ENCODE results near the gene IGF1.

IGF1 gene

GRCh38 chr12:102406033-102406584, 74.3 kb downstream of the IGF1 start:
- DNase-seq (ENCODE audit: low read depth, low spot score), result no peak
- H3K9ac ChIP-seq (ENCODE audit: insufficient read length, low read depth), result no peak overlapping the region
- no peaks in the 10 kb centered on the region for H3K36me3 ChIP-seq (ENCODE audit: insufficient read depth, insufficient read length, low read length)
- H3K4me3 ChIP-seq (ENCODE audit: insufficient read length, low read depth), result no peak overlapping the region
- H3K4me1 ChIP-seq (ENCODE audit: insufficient read depth, insufficient read length), result no peaks in the 10 kb centered on the region
- TF ChIP-seq YY1 (IDR thresholded peaks at IDR 0.05; ENCODE audit: insufficient read depth, insufficient read length) (no peak), SUZ12 (IDR thresholded peaks at IDR 0.05; ENCODE audit: extremely low read depth, insufficient read depth, insufficient read length) (no peak), ZNF274 (IDR thresholded peaks at IDR 0.05; ENCODE audit: low read depth, low read length) (no peak)
- no peaks in the 10 kb centered on the region for H3K27me3 ChIP-seq (ENCODE audit: insufficient read depth, insufficient read length)
- H3K9me3 ChIP-seq (ENCODE audit: insufficient read depth, low read length), result no peaks in the 10 kb centered on the region

GRCh38 chr12:102401087-102401486, 79.3 kb downstream of the IGF1 start:
- Histone ChIP-seq H3K9me3 (ENCODE audit: insufficient read depth, low read length) (no peaks in the 10 kb centered on the region), H3K4me1 (ENCODE audit: insufficient read depth, insufficient read length) (no peaks in the 10 kb centered on the region), H3K27me3 (ENCODE audit: insufficient read depth, insufficient read length) (no peaks in the 10 kb centered on the region), H3K4me3 (ENCODE audit: insufficient read length, low read depth) (no peak overlapping the region), H3K9ac (ENCODE audit: insufficient read length, low read depth) (no peak overlapping the region), H3K36me3 (ENCODE audit: insufficient read depth, insufficient read length, low read length) (no peaks in the 10 kb centered on the region)
- TF ChIP-seq SUZ12 (IDR thresholded peaks at IDR 0.05; ENCODE audit: extremely low read depth, insufficient read depth, insufficient read length) (no peak), YY1 (IDR thresholded peaks at IDR 0.05; ENCODE audit: insufficient read depth, insufficient read length) (no peak)
- no peak for DNase-seq (ENCODE audit: low read depth, low spot score)

GRCh38 chr12:102399653-102400052, 80.7 kb downstream of the IGF1 start:
- no peak overlapping the region for H3K9ac ChIP-seq (ENCODE audit: insufficient read length, low read depth)
- no peaks in the 10 kb centered on the region for H3K27me3 ChIP-seq (ENCODE audit: insufficient read depth, insufficient read length)
- H3K36me3 ChIP-seq (ENCODE audit: insufficient read depth, insufficient read length, low read length), result no peaks in the 10 kb centered on the region
- no peaks in the 10 kb centered on the region for H3K4me1 ChIP-seq (ENCODE audit: insufficient read depth, insufficient read length)
- H3K4me3 ChIP-seq (ENCODE audit: insufficient read length, low read depth), result no peak overlapping the region
- DNase-seq (ENCODE audit: low read depth, low spot score), result no peak
- H3K9me3 ChIP-seq (ENCODE audit: insufficient read depth, low read length), result no peaks in the 10 kb centered on the region
- TF ChIP-seq SUZ12 (IDR thresholded peaks at IDR 0.05; ENCODE audit: extremely low read depth, insufficient read depth, insufficient read length), result no peak
- TF ChIP-seq ZNF274 (IDR thresholded peaks at IDR 0.05; ENCODE audit: low read depth, low read length), result no peak
- no peak for TF ChIP-seq YY1 (IDR thresholded peaks at IDR 0.05; ENCODE audit: insufficient read depth, insufficient read length)

- no peaks in the 10 kb centered on the region for H3K4me1 ChIP-seq (ENCODE audit: insufficient read depth, insufficient read length)
- H3K9ac ChIP-seq (ENCODE audit: insufficient read length, low read depth), result no peak overlapping the region
- TF ChIP-seq SUZ12 (IDR thresholded peaks at IDR 0.05; ENCODE audit: extremely low read depth, insufficient read depth, insufficient read length) (no peak), YY1 (IDR thresholded peaks at IDR 0.05; ENCODE audit: insufficient read depth, insufficient read length) (no peak), ZNF274 (IDR thresholded peaks at IDR 0.05; ENCODE audit: low read depth, low read length) (no peak)
- no peaks in the 10 kb centered on the region for H3K27me3 ChIP-seq (ENCODE audit: insufficient read depth, insufficient read length)
- no peak for DNase-seq (ENCODE audit: low read depth, low spot score)
- no peak overlapping the region for H3K4me3 ChIP-seq (ENCODE audit: insufficient read length, low read depth)
- H3K36me3 ChIP-seq (ENCODE audit: insufficient read depth, insufficient read length, low read length), result no peaks in the 10 kb centered on the region
- H3K9me3 ChIP-seq (ENCODE audit: insufficient read depth, low read length), result no peaks in the 10 kb centered on the region
Observed at GRCh38 chr12:102396276-102396675, 84.1 kb downstream of the IGF1 start.

GRCh38 chr12:102394200-102394599, 86.2 kb downstream of the IGF1 start:
- H3K9ac ChIP-seq (ENCODE audit: insufficient read length, low read depth), result no peak overlapping the region
- TF ChIP-seq SUZ12 (IDR thresholded peaks at IDR 0.05; ENCODE audit: extremely low read depth, insufficient read depth, insufficient read length), result no peak
- no peak for DNase-seq (ENCODE audit: low read depth, low spot score)

GRCh38 chr12:102390068-102390467, 90.3 kb downstream of the IGF1 start:
- Histone ChIP-seq H3K4me3 (ENCODE audit: insufficient read length, low read depth) (no peak overlapping the region), H3K36me3 (ENCODE audit: insufficient read depth, insufficient read length, low read length) (no peaks in the 10 kb centered on the region), H3K9ac (ENCODE audit: insufficient read length, low read depth) (no peak overlapping the region), H3K27me3 (ENCODE audit: insufficient read depth, insufficient read length) (no peaks in the 10 kb centered on the region), H3K9me3 (ENCODE audit: insufficient read depth, low read length) (no peaks in the 10 kb centered on the region), H3K4me1 (ENCODE audit: insufficient read depth, insufficient read length) (no peaks in the 10 kb centered on the region)
- TF ChIP-seq SUZ12 (IDR thresholded peaks at IDR 0.05; ENCODE audit: extremely low read depth, insufficient read depth, insufficient read length), result no peak
- no peak for TF ChIP-seq YY1 (IDR thresholded peaks at IDR 0.05; ENCODE audit: insufficient read depth, insufficient read length)
- no peak for TF ChIP-seq ZNF274 (IDR thresholded peaks at IDR 0.05; ENCODE audit: low read depth, low read length)
- no peak for DNase-seq (ENCODE audit: low read depth, low spot score)

More at GRCh38 chr12:102394200-102394599, 86.2 kb downstream of the IGF1 start:
- Histone ChIP-seq H3K4me1 (ENCODE audit: insufficient read depth, insufficient read length) (no peaks in the 10 kb centered on the region), H3K9me3 (ENCODE audit: insufficient read depth, low read length) (no peaks in the 10 kb centered on the region), H3K27me3 (ENCODE audit: insufficient read depth, insufficient read length) (no peaks in the 10 kb centered on the region), H3K4me3 (ENCODE audit: insufficient read length, low read depth) (no peak overlapping the region), H3K36me3 (ENCODE audit: insufficient read depth, insufficient read length, low read length) (no peaks in the 10 kb centered on the region)

GRCh38 chr12:102388469-102388868, 91.9 kb downstream of the IGF1 start:
- no peak overlapping the region for H3K9ac ChIP-seq (ENCODE audit: insufficient read length, low read depth)
- no peak for DNase-seq (ENCODE audit: low read depth, low spot score)
- TF ChIP-seq ZNF274 (IDR thresholded peaks at IDR 0.05; ENCODE audit: low read depth, low read length) (no peak), YY1 (IDR thresholded peaks at IDR 0.05; ENCODE audit: insufficient read depth, insufficient read length) (no peak), SUZ12 (IDR thresholded peaks at IDR 0.05; ENCODE audit: extremely low read depth, insufficient read depth, insufficient read length) (no peak)
- H3K4me1 ChIP-seq (ENCODE audit: insufficient read depth, insufficient read length), result no peaks in the 10 kb centered on the region
- no peaks in the 10 kb centered on the region for H3K9me3 ChIP-seq (ENCODE audit: insufficient read depth, low read length)
- no peak overlapping the region for H3K4me3 ChIP-seq (ENCODE audit: insufficient read length, low read depth)
- H3K27me3 ChIP-seq (ENCODE audit: insufficient read depth, insufficient read length), result no peaks in the 10 kb centered on the region
- H3K36me3 ChIP-seq (ENCODE audit: insufficient read depth, insufficient read length, low read length), result no peaks in the 10 kb centered on the region
